Smooth muscle cell (in vitro differentiated cells): ENCODE data around the gene ACTN4. TPM values are rescaled to one million over a fixed set of nuclear protein-coding genes. Genes with fewer than 3 reads are reported as not detected.
"Not testable (repeated sequence)": the region's sequence is repeated elsewhere in the genome, so short reads cannot be mapped to it uniquely, and the experiment has no call there.

ENCODE experiments used
- DNase-seq: peaks from one replicate; lab custom pipeline; 2025; ENCODE audit not compliant: unreplicated experiment; lab: John Stamatoyannopoulos, UW
- H2AFZ ChIP-seq: fragments of 200-600 bp; sonication (generic); 2 replicates; pipeline ENCODE4 v1.6.0; 2016; ENCODE audit warnings: antibody characterized with exemption, low read depth, mild to moderate bottlenecking
- H3F3A ChIP-seq: fragments of 200-600 bp; sonication (generic); 2 replicates; pipeline ENCODE4 v1.6.0; 2017; ENCODE audit warnings: antibody characterized with exemption, low read depth
- H3K27ac ChIP-seq: fragments of 200-600 bp; sonication (generic); 2 replicates; pipeline ENCODE4 v1.5.1; 2016; ENCODE audit warnings: low read depth, mild to moderate bottlenecking
- H3K27me3 ChIP-seq: fragments of 200-600 bp; sonication (generic); 2 replicates; pipeline ENCODE4 v1.6.1; 2016; ENCODE audit warnings: low read depth, mild to moderate bottlenecking
- H3K36me3 ChIP-seq: fragments of 200-600 bp; sonication (generic); 2 replicates; pipeline ENCODE4 v1.5.1; 2016; ENCODE audit warnings: low read depth
- H3K4me1 ChIP-seq: fragments of 200-600 bp; sonication (generic); 2 replicates; pipeline ENCODE4 v1.5.1; 2016; ENCODE audit warnings: low read depth
- H3K4me2 ChIP-seq: fragments of 200-600 bp; sonication (generic); 2 replicates; pipeline ENCODE4 v1.6.0; 2016; ENCODE audit warnings: mild to moderate bottlenecking
- H3K4me3 ChIP-seq: fragments of 200-600 bp; sonication (generic); 2 replicates; pipeline ENCODE4 v1.5.1; 2016; ENCODE audit warnings: mild to moderate bottlenecking
- H3K79me2 ChIP-seq: fragments of 200-600 bp; sonication (generic); 2 replicates; pipeline ENCODE4 v1.6.0; 2016; ENCODE audit warnings: low read depth, mild to moderate bottlenecking
- H3K9ac ChIP-seq: fragments of 200-600 bp; sonication (generic); 2 replicates; pipeline ENCODE4 v1.6.0; 2016; ENCODE audit warnings: low read depth
- H3K9me3 ChIP-seq: fragments of 200-600 bp; sonication (generic); replicated peaks from 2 replicates; pipeline ENCODE4 v1.5.1; 2016; ENCODE audit warnings: low read depth
- H4K20me1 ChIP-seq: fragments of 200-600 bp; sonication (generic); 2 replicates; pipeline ENCODE4 v1.6.0; 2016; ENCODE audit warnings: low read depth
- CTCF ChIP-seq: fragments of 200-600 bp; sonication (generic); IDR thresholded peaks from 2 replicates; pipeline ENCODE4 v1.5.1; 2017; ENCODE audit warnings: borderline replicate concordance, mild to moderate bottlenecking, antibody characterized with exemption; ENCODE audit not compliant: insufficient read depth, poor library complexity, severe bottlenecking
- WGBS: methylation state at CpG from one replicate; pipeline ENCODE4 v1.1.7; 2016; ENCODE audit warnings: low lambda C conversion rate; 5-methylcytosine and 5-hydroxymethylcytosine counted together
- polyA plus RNA-seq: library from polyadenylated mRNA; unstranded; fragments of >200 nt; fragmentation: Nextera tagmentation; extraction: Ambion mirVana; gene quantifications from 2 replicates; pipeline ENCODE4 v1.2.1, GENCODE V29; 2016
- total RNA-seq: library from RNA; depleted of rRNA; stranded (reverse); fragments of >200 nt; gene quantifications from 2 replicates; pipeline ENCODE4 v1.2.3, GENCODE V29; 2014

ACTN4 gene
- total and polyA plus RNA-seq, 2 experiments from 2014 or later = 53.8 to 311 TPM

GRCh38 chr19:38745316-38745715 is 97.9 kb downstream of the ACTN4 start:
- Histone ChIP-seq H2AFZ (no peak overlapping the region), H3K9ac (no peak overlapping the region), H3K4me2 (no peak overlapping the region), H3K4me3 (no peak overlapping the region), H4K20me1 (no peaks in the 10 kb centered on the region), H3K79me2 (no peaks in the 10 kb centered on the region), H3K36me3 (no peaks in the 10 kb centered on the region), H3K4me1 (no peaks in the 10 kb centered on the region), H3K27me3 (no peaks in the 10 kb centered on the region), H3K27ac (no peak overlapping the region), H3K9me3 (no peaks in the 10 kb centered on the region), H3F3A (no peaks in the 10 kb centered on the region)
- TF ChIP-seq CTCF = no peak
- 88% methylated on average over 7 of the region's 7 CpGs for WGBS
- DNase-seq = no peak

- not testable (repeated sequence) for H2AFZ ChIP-seq, H3K27me3 ChIP-seq, H3K79me2 ChIP-seq, H3K36me3 ChIP-seq, H3K4me1 ChIP-seq, H3K4me2 ChIP-seq, DNase-seq, H3K27ac ChIP-seq, H4K20me1 ChIP-seq, H3K9me3 ChIP-seq, H3K4me3 ChIP-seq, H3F3A ChIP-seq, H3K9ac ChIP-seq
- 63% methylated on average over 3 of the region's 3 CpGs for WGBS
Observed at GRCh38 chr19:38753783-38754182, 106.3 kb downstream of the ACTN4 start.

GRCh38 chr19:38754196-38754595 is 106.7 kb downstream of the ACTN4 start:
- H3K4me3 ChIP-seq, H3F3A ChIP-seq, H3K27ac ChIP-seq, H4K20me1 ChIP-seq, H3K9ac ChIP-seq, H3K4me1 ChIP-seq, H3K9me3 ChIP-seq, DNase-seq, H3K79me2 ChIP-seq, H2AFZ ChIP-seq, H3K27me3 ChIP-seq, H3K36me3 ChIP-seq, H3K4me2 ChIP-seq: not testable (repeated sequence)
- WGBS = 42% methylated on average over 2 of the region's 2 CpGs

DNA sequence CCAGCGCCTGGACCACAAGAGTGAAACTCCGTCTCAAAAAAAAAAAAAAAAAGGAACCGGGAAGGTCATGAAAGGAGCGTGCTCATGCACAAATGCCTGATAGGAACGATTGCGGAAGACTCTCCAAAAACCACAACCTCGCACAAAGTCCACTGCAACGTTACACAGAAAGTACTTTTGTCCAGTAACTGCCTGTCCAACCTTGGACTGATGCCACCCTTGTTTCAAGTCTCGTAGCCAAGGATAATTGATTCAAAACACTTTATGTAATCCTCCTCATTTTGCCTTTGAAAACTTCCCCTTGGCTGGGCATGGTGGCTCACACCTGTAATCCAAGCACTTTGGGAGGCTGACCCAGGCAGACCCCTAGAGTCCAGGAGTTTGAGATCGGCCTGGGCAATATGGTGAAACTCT is 112.1 kb downstream of the ACTN4 start:
- H3K27ac ChIP-seq = no peak overlapping the region
- no peak for DNase-seq
- H3K4me3 ChIP-seq = no peak overlapping the region
- H3K9me3 ChIP-seq = no peaks in the 10 kb centered on the region
- no peak for TF ChIP-seq CTCF
- H3F3A ChIP-seq = no peaks in the 10 kb centered on the region
- no peak overlapping the region for H3K9ac ChIP-seq
- no peaks in the 10 kb centered on the region for H3K27me3 ChIP-seq
- 85% methylated on average over 10 of the region's 10 CpGs for WGBS
- no peaks in the 10 kb centered on the region for H4K20me1 ChIP-seq
- no peak overlapping the region for H2AFZ ChIP-seq
- no peaks in the 10 kb centered on the region for H3K79me2 ChIP-seq
- no peaks in the 10 kb centered on the region for H3K36me3 ChIP-seq
- H3K4me1 ChIP-seq = no peaks in the 10 kb centered on the region
- no peak overlapping the region for H3K4me2 ChIP-seq

DNA sequence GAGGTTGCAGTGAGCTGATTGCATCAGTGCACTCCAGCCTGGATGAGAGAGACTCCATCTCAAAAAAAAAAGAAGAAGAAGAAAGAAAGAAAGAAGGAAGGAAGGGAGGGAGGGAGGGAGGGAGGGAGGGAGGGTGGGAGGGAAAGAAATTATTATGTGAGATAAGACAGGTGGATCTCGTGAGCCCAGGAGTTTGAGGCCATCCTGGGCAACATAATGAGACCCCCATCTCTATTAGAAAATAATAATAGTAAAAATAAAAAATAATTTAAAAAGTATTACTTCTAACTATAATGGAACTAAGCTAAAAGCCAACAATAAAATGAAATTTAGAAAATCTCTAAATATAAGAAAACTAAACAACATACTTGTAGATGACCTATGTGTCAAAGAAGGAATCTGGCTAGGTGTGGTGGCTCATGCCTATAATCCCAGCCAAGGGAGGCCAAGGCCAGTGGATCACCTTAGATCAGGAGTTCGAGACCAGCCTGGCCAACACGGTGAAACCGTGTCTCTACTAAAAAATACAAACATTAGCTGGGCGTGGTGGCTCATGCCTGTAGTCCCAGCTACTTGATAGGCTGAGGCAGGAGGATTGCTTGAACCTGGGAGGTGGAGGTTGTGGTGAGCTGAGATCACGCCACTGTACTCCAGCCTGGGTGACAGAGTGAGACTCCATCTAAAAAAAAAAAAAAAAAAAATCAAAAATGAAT is 113.5 kb downstream of the ACTN4 start:
- not testable (repeated sequence) for H2AFZ ChIP-seq, H4K20me1 ChIP-seq, H3K4me2 ChIP-seq, H3K4me3 ChIP-seq, H3K79me2 ChIP-seq, H3K4me1 ChIP-seq, H3K27me3 ChIP-seq, DNase-seq, H3K9ac ChIP-seq, H3K27ac ChIP-seq, H3F3A ChIP-seq, H3K36me3 ChIP-seq, H3K9me3 ChIP-seq
- WGBS = 77% methylated on average over 6 of the region's 6 CpGs

DNA sequence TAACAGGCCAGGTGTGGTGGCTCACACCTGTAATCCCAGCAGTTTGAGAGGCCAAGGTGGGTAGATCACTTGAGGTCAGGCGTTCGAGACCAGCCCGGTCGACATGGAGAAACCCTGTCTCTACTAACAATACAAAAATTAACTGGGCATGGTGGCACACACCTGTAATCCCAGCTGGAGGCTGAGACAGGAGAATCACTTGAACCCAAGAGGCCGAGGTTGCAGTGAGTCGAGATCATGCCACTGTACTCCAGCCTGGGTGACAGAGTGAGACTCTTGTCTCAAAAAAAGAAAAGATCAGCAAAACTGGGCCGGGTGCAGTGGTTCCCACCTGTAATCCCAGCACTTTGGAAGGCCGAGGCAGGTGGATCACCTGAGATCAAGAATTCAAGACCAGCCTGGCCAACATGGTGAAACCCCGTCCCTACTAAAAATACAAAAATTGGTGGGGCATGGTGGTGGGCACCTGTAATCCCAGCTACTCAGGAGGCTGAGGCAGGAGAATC is 114.5 kb downstream of the ACTN4 start:
- not testable (repeated sequence) for H2AFZ ChIP-seq, H3K27ac ChIP-seq

More for the DNA sequence above, 114.5 kb downstream of the ACTN4 start:
- H3K4me2 ChIP-seq, H3K36me3 ChIP-seq, H3F3A ChIP-seq, H3K4me1 ChIP-seq, H3K79me2 ChIP-seq, DNase-seq, H4K20me1 ChIP-seq, H3K9ac ChIP-seq, H3K27me3 ChIP-seq, H3K4me3 ChIP-seq, H3K9me3 ChIP-seq: not testable (repeated sequence)
- WGBS = 93% methylated on average over 9 of the region's 9 CpGs
